Measurements from ENCODE around the gene ICE1. TPM values are rescaled to one million over a fixed set of nuclear protein-coding genes. Genes with fewer than 3 reads are reported as not detected.
"Not testable (repeated sequence)": the region's sequence is repeated elsewhere in the genome, so short reads cannot be mapped to it uniquely, and the experiment has no call there.

Gene ICE1
- total and polyA plus RNA-seq, 12 donors = 4.8 to 20.3 (median 18.6) TPM

DNA sequence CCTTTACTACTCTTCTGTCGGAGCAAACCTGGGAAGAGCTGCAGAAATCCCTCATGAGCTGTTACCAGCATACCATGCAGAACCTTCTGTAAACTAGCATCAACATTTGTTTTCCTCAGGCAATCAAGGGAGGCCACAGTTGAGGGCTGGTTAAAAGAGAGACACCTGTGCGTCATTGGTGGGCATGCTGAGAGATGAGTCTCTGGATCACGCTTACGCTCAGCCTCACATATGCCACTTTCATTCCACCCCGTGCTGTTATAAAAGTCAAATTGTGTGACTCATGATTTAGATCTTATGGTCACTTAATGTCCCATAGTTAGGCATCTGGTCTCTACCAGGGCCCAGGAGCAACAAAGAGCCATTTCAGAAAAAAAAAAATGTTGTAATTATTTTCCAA is 18.1 kb upstream of the ICE1 start:
- ATAC-seq (no peak), DNase-seq (no peak)
- no peak overlapping the region for H3K27ac ChIP-seq
- H3K9me3 ChIP-seq = peaks cover 0 to 14% (median 0%) of the 10 kb centered on the region in 11 donors
- TF ChIP-seq, protein P1, sequence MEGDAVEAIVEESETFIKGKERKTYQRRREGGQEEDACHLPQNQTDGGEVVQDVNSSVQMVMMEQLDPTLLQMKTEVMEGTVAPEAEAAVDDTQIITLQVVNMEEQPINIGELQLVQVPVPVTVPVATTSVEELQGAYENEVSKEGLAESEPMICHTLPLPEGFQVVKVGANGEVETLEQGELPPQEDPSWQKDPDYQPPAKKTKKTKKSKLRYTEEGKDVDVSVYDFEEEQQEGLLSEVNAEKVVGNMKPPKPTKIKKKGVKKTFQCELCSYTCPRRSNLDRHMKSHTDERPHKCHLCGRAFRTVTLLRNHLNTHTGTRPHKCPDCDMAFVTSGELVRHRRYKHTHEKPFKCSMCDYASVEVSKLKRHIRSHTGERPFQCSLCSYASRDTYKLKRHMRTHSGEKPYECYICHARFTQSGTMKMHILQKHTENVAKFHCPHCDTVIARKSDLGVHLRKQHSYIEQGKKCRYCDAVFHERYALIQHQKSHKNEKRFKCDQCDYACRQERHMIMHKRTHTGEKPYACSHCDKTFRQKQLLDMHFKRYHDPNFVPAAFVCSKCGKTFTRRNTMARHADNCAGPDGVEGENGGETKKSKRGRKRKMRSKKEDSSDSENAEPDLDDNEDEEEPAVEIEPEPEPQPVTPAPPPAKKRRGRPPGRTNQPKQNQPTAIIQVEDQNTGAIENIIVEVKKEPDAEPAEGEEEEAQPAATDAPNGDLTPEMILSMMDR (IDR thresholded peaks at IDR 0.05) = no peak
- H3K4me1 ChIP-seq = no peaks in the 10 kb centered on the region
- H3K27me3 ChIP-seq = no peaks in the 10 kb centered on the region
- WGBS, 2 donors = 89 to 97% methylated on average over 5 of the region's 5 CpGs
- H3K4me3 ChIP-seq = no peak overlapping the region
- no peaks in the 10 kb centered on the region for H3K36me3 ChIP-seq
- intact Hi-C loops (cut with DNase I) = no loop called here

DNA sequence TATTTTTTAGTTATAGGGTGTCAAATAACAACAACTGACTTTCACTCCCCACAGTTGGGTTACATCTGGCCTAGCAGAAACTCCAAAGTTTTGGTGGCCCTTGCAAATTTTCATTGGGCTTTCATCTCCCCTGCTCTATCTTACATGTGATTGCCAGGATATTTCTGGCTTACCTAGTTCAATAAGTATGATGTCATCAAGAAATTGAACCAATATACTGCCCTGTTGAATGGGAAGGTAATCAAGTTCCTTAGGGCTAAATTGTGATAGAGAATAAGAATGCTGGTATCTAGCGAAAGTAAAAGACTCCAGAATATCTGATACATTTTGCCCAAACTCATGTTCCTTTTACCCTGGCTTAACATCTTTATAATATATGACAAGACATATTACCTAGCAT is 17.0 kb upstream of the ICE1 start:
- intact Hi-C loops (cut with DNase I) = no loop called here
- TF ChIP-seq, protein P1 (IDR thresholded peaks at IDR 0.05) = no peak
- 98 to 100% methylated on average over 1 of the region's 1 CpG for WGBS, 2 donors
- Histone ChIP-seq H3K4me3 (no peak overlapping the region), H3K4me1 (no peaks in the 10 kb centered on the region), H3K27ac (no peak overlapping the region), H3K36me3 (no peaks in the 10 kb centered on the region), H3K9me3 (peaks cover 0 to 17% (median 0%) of the 10 kb centered on the region in 11 donors), H3K27me3 (no peaks in the 10 kb centered on the region)
- no peak for DNase-seq
- no peak for ATAC-seq

DNA sequence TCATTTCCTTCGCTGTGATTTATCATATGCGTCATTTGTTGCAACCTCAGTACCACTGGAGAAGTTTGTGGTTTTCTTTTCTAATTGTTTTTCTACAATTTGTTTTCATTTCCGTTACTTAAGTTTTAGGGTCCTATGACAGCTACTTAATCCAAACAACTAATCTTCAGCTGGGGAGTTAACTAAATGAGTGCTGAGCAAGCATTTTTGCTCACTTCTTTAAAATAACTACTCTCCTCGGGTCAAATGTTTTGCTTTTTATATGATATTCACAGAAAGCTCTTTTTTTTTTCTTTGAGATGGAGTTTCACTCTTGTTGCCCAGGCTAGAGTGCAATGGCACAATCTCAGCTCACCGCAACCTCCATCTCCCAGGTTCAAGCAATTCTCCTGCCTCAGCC is 14.6 kb upstream of the ICE1 start:
- TF ChIP-seq, protein P1 (IDR thresholded peaks at IDR 0.05) = no peak
- peaks cover 0 to 17% (median 0%) of the 10 kb centered on the region in 11 donors for H3K9me3 ChIP-seq
- WGBS, 2 donors = 93 to 94% methylated on average over 5 of the region's 5 CpGs
- no peaks in the 10 kb centered on the region for H3K27me3 ChIP-seq
- no peak overlapping the region for H3K4me3 ChIP-seq
- intact Hi-C loops (cut with DNase I) = loop anchor here in 1 of 10 donors (1.0 kb wide), 1 partner anchor 10 kb away; no protein-coding TSS in a partner anchor
- H3K36me3 ChIP-seq = no peaks in the 10 kb centered on the region
- no peaks in the 10 kb centered on the region for H3K4me1 ChIP-seq
- no peak overlapping the region for H3K27ac ChIP-seq
- ATAC-seq = no peak
- no peak for DNase-seq

DNA sequence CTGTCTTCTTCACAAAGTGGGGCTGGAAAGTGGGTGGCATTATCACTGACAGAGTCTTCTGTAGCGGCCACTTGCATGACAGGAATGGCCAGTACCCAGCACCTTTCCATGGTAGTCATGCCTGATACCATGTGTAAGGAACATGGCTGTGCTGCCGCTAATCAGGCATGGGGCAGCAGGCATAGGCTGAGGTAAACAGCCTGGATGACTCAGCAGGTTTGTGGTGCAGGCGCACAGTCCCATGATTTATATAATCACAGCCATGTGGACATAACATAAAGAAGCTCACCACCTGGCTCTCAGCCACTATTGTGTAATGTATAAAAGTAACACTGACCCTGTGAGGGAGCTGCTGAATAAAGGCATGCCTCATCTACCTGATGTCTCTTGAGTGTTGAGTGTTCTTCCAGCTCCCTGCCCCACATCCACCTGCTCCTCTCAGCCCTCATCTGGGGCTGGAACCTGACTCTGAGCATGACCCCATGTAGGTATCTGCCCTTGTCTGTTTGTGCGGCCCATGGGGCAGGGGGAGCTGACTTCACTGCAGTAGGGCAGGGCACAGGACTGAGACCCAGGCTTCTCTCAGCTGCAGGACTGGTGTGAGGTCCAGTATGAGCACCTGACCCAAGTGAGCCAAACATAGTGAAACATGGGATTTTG is 13.2 kb upstream of the ICE1 start:
- peaks cover 0 to 17% (median 0%) of the 10 kb centered on the region in 11 donors for H3K9me3 ChIP-seq
- DNase-seq (no peak), ATAC-seq (no peak)
- H3K36me3 ChIP-seq = no peaks in the 10 kb centered on the region
- no peaks in the 10 kb centered on the region for H3K4me1 ChIP-seq
- 92 to 97% methylated on average over 4 of the region's 4 CpGs for WGBS, 2 donors
- H3K27ac ChIP-seq = no peak overlapping the region
- intact Hi-C loops (cut with DNase I) = no loop called here
- TF ChIP-seq, protein P1 (IDR thresholded peaks at IDR 0.05) = no peak
- no peaks in the 10 kb centered on the region for H3K27me3 ChIP-seq
- H3K4me3 ChIP-seq = no peak overlapping the region

DNA sequence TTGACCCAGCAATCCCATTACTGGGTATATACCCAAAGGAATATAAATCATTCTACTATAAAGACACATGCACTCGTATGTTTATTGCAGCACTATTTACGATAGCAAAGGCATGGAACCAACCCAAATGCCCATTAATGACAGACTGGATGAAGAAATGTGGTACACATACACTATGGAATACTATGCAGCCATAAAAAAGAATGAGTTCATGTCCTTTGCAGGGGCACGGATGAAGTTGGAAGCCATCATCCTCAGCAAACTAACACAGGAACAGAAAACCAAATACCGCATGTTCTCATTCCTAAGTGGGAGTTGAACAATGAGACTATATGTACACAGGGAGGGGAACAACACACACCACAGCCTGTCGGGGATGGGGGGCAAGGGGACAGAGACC is 8.6 kb upstream of the ICE1 start:
- not testable (repeated sequence) for ATAC-seq, H3K4me3 ChIP-seq, H3K27me3 ChIP-seq, H3K27ac ChIP-seq, H3K4me1 ChIP-seq, DNase-seq, H3K36me3 ChIP-seq
- peaks cover 0 to 15% (median 0%) of the 10 kb centered on the region in 11 donors for H3K9me3 ChIP-seq
- intact Hi-C loops (cut with DNase I) = loop anchor here in 4 of 10 donors (5.0 to 10.0 kb wide), 4 partner anchors 269 to 539 kb away; partner anchors contain the start of gene ADAMTS16 (in 1 of the 4)
- 63 to 78% methylated on average over 5 of the region's 5 CpGs for WGBS, 2 donors
